ENCODE measurements around the gene FBXW8. TPM values are rescaled to one million over a fixed set of nuclear protein-coding genes. Genes with fewer than 3 reads are reported as not detected.

Gene FBXW8
- total and polyA plus RNA-seq, 4 donors: 1.9 to 7.1 (median 4.9) TPM

DNA sequence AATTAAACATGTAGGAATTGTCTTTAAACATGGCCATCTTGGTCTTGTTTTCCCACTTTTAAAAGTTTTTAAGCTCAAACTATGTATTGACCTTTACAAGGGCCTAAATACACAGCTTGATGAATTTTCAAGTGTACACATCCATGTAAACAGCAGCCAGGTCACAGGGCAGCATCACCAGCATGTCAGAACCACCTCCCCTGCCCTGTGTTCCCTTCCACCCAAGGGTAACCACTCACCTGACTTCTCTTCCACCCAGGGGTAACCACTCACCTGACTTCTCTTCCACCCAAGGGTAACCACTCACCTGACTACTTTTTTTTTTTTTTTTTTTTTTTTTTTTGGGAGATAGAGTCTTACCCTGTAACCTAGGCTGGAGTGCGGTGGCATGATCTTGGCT lies 4.6 kb downstream of the FBXW8 start (continued):
- TF ChIP-seq, protein P1, sequence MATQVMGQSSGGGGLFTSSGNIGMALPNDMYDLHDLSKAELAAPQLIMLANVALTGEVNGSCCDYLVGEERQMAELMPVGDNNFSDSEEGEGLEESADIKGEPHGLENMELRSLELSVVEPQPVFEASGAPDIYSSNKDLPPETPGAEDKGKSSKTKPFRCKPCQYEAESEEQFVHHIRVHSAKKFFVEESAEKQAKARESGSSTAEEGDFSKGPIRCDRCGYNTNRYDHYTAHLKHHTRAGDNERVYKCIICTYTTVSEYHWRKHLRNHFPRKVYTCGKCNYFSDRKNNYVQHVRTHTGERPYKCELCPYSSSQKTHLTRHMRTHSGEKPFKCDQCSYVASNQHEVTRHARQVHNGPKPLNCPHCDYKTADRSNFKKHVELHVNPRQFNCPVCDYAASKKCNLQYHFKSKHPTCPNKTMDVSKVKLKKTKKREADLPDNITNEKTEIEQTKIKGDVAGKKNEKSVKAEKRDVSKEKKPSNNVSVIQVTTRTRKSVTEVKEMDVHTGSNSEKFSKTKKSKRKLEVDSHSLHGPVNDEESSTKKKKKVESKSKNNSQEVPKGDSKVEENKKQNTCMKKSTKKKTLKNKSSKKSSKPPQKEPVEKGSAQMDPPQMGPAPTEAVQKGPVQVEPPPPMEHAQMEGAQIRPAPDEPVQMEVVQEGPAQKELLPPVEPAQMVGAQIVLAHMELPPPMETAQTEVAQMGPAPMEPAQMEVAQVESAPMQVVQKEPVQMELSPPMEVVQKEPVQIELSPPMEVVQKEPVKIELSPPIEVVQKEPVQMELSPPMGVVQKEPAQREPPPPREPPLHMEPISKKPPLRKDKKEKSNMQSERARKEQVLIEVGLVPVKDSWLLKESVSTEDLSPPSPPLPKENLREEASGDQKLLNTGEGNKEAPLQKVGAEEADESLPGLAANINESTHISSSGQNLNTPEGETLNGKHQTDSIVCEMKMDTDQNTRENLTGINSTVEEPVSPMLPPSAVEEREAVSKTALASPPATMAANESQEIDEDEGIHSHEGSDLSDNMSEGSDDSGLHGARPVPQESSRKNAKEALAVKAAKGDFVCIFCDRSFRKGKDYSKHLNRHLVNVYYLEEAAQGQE (IDR thresholded peaks at IDR 0.05): no peak

DNA sequence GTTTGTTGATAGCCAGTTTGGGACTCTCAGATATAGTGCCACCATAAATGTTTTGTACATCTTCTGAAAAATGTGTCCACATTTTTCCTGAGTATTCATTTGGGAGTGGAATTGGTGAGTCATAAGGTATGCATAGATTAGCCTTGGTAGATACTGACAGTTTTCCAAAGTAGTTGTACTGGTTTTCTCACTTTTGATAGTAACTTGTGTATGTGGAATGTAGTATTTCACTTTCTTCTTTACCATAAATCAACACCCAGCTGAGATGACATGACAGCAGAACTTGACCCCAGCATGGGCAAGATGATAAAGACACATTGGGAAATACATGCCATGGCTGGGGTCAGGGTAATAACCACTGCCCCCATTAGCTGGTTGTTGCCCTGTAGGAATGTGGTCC lies 5.4 kb downstream of the FBXW8 start:
- Histone ChIP-seq H3K27me3 (ENCODE audit: control insufficient read depth in 4 of 4, insufficient read depth in 4 of 4, low read length in 3 of 4) (no peaks in the 10 kb centered on the region), H3K36me3 (ENCODE audit: control insufficient read depth in 4 of 4, insufficient read depth in 3 of 4, low read depth in 1 of 4, low read length in 3 of 4) (peaks cover 0 to 2% (median 0%) of the 10 kb centered on the region in 4 donors), H3K9me3 (ENCODE audit: control insufficient read depth in 4 of 4, low read length in 3 of 4) (no peaks in the 10 kb centered on the region), H3K4me3 (ENCODE audit: low read depth in 1 of 3, low read length in 3 of 3) (no peak overlapping the region), H3K9ac (ENCODE audit: low read depth in 1 of 2, low read length in 2 of 2) (no peak overlapping the region), H3K27ac (ENCODE audit: low read depth in 1 of 2, low read length in 2 of 2) (no peak overlapping the region), H3K4me1 (ENCODE audit: control insufficient read depth in 4 of 4, insufficient read depth in 4 of 4, low read length in 3 of 4) (peaks cover 4 to 19% (median 12%) of the 10 kb centered on the region in 4 donors)
- TF ChIP-seq FOXA2 (IDR thresholded peaks at IDR 0.05) (no peak), NR2F2 (IDR thresholded peaks at IDR 0.05) (no peak), GABPA (IDR thresholded peaks at IDR 0.05 in 1 of 2, conservative IDR thresholded peaks at IDR 0.05 in 1 of 2) (no peak)
- DNase-seq (ENCODE audit: low spot score): no peak

DNA sequence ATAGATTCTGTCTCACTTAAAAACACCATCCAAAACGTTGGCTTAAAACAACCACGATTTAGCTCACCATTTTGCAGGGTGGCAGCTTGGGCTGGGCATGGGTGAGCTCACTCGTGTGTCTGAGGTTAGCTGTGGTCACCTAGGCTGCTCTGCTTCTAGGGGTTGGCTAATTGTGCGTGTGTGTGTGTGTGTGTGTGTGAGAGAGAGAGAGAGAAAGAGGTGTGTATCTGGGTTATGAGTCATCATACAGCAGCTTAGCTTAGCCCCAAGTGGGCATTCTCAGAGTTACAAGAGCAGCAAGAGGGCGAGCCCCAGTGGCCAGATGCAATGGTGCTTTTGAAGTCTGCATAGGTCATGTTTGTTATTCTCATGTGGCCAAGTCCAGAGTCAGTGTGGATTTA lies 6.0 kb downstream of the FBXW8 start:
- no peaks in the 10 kb centered on the region for H3K9me3 ChIP-seq (ENCODE audit: control insufficient read depth in 4 of 4, low read length in 3 of 4)
- no peaks in the 10 kb centered on the region for H3K27me3 ChIP-seq (ENCODE audit: control insufficient read depth in 4 of 4, insufficient read depth in 4 of 4, low read length in 3 of 4)
- peaks cover under 1 to 14% (median 8%) of the 10 kb centered on the region in 4 donors for H3K4me1 ChIP-seq (ENCODE audit: control insufficient read depth in 4 of 4, insufficient read depth in 4 of 4, low read length in 3 of 4)
- no peak overlapping the region for H3K4me3 ChIP-seq (ENCODE audit: low read depth in 1 of 3, low read length in 3 of 3)
- WGBS: 73% methylated on average over 5 of the region's 5 CpGs
- no peak overlapping the region for H3K27ac ChIP-seq (ENCODE audit: low read depth in 1 of 2, low read length in 2 of 2)
- H3K9ac ChIP-seq (ENCODE audit: low read depth in 1 of 2, low read length in 2 of 2): no peak overlapping the region
- peak; percentile 35 for DNase-seq (ENCODE audit: low spot score)
- TF ChIP-seq HNF4A (conservative IDR thresholded peaks at IDR 0.05) (peak in 1 of 2 donors; percentile 60), SP1 (IDR thresholded peaks at IDR 0.05) (peak; percentile 47), RXRA (IDR thresholded peaks at IDR 0.05) (peak in 1 of 2 donors; percentile 65), HNF4G (IDR thresholded peaks at IDR 0.05) (no peak), NR2F2 (IDR thresholded peaks at IDR 0.05) (no peak), JUND (IDR thresholded peaks at IDR 0.05) (peak; percentile 59 to 97), RAD21 (IDR thresholded peaks at IDR 0.05) (peak in 1 of 2 donors; percentile 68), FOXA1 (IDR thresholded peaks at IDR 0.05) (no peak), FOXA2 (IDR thresholded peaks at IDR 0.05) (no peak), EGR1 (IDR thresholded peaks at IDR 0.05; ENCODE audit: low read depth in 2 of 2) (no peak)
- TF ChIP-seq, protein P1 (IDR thresholded peaks at IDR 0.05): no peak
- TF ChIP-seq, protein P2, sequence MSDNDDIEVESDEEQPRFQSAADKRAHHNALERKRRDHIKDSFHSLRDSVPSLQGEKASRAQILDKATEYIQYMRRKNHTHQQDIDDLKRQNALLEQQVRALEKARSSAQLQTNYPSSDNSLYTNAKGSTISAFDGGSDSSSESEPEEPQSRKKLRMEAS (IDR thresholded peaks at IDR 0.05): no peak
- TF ChIP-seq, protein P3, sequence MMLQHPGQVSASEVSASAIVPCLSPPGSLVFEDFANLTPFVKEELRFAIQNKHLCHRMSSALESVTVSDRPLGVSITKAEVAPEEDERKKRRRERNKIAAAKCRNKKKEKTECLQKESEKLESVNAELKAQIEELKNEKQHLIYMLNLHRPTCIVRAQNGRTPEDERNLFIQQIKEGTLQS (IDR thresholded peaks at IDR 0.05): peak; percentile 90
- TF ChIP-seq, protein P4, sequence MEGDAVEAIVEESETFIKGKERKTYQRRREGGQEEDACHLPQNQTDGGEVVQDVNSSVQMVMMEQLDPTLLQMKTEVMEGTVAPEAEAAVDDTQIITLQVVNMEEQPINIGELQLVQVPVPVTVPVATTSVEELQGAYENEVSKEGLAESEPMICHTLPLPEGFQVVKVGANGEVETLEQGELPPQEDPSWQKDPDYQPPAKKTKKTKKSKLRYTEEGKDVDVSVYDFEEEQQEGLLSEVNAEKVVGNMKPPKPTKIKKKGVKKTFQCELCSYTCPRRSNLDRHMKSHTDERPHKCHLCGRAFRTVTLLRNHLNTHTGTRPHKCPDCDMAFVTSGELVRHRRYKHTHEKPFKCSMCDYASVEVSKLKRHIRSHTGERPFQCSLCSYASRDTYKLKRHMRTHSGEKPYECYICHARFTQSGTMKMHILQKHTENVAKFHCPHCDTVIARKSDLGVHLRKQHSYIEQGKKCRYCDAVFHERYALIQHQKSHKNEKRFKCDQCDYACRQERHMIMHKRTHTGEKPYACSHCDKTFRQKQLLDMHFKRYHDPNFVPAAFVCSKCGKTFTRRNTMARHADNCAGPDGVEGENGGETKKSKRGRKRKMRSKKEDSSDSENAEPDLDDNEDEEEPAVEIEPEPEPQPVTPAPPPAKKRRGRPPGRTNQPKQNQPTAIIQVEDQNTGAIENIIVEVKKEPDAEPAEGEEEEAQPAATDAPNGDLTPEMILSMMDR (IDR thresholded peaks at IDR 0.05; ENCODE audit: low read depth, low read length, missing input control): no peak
- H3K36me3 ChIP-seq (ENCODE audit: control insufficient read depth in 4 of 4, insufficient read depth in 3 of 4, low read depth in 1 of 4, low read length in 3 of 4): peaks cover 0 to 2% (median 0%) of the 10 kb centered on the region in 4 donors

Data from liver (tissue), 9 donors.